GM23338 (cell line): ENCODE data around the gene CLSTN1. TPM values are rescaled to one million over a fixed set of nuclear protein-coding genes. Genes with fewer than 3 reads are reported as not detected.

Experiments
- ATAC-seq: fragments of 200-7000 bp; cut with Tn5 transposase; 3 replicates; pipeline ENCODE4 v1.9.1; 2020
- DNase-seq: peaks from one replicate; pipeline ENCODE4 v3.0.0-alpha.2; 2015; ENCODE audit warnings: low spot score
- H2AFZ ChIP-seq: fragments of 200-600 bp; sonication (generic); 2 replicates; pipeline ENCODE4 v1.8.0; 2016; ENCODE audit warnings: antibody characterized with exemption, mild to moderate bottlenecking, moderate library complexity
- H3F3A ChIP-seq: fragments of 200-600 bp; sonication (generic); replicated peaks from 2 replicates; pipeline ENCODE4 v1.8.0; 2017; ENCODE audit warnings: antibody characterized with exemption, mixed run types, low read depth
- H3K27ac ChIP-seq: fragments of 200-600 bp; sonication (generic); 2 replicates; pipeline ENCODE4 v1.6.1; 2016; ENCODE audit warnings: low read depth
- H3K27me3 ChIP-seq: fragments of 200-600 bp; sonication (generic); 2 replicates; pipeline ENCODE4 v1.8.0; 2016; ENCODE audit warnings: mild to moderate bottlenecking, mixed run types, moderate library complexity; ENCODE audit not compliant: insufficient read depth
- H3K36me3 ChIP-seq: fragments of 200-600 bp; sonication (generic); 2 replicates; pipeline ENCODE4 v1.8.0; 2016; ENCODE audit warnings: mild to moderate bottlenecking; ENCODE audit not compliant: insufficient read depth
- H3K4me1 ChIP-seq: fragments of 200-600 bp; sonication (generic); 2 replicates; pipeline ENCODE4 v1.8.0; 2016; ENCODE audit warnings: mild to moderate bottlenecking, moderate library complexity; ENCODE audit not compliant: insufficient read depth
- H3K4me2 ChIP-seq: fragments of 200-600 bp; sonication (generic); 2 replicates; pipeline ENCODE4 v1.7.1; 2017; ENCODE audit warnings: mixed run types
- H3K4me3 ChIP-seq: fragments of 200-600 bp; sonication (generic); 2 replicates; pipeline ENCODE4 v1.6.1; 2016; ENCODE audit warnings: mixed run types
- H3K79me2 ChIP-seq: fragments of 200-600 bp; sonication (generic); replicated peaks from 2 replicates; pipeline ENCODE4 v1.8.0; 2017; ENCODE audit warnings: mild to moderate bottlenecking; ENCODE audit not compliant: insufficient read depth
- H3K9me2 ChIP-seq: fragments of 200-600 bp; sonication (generic); 2 replicates; pipeline ENCODE4 v1.8.0; 2017; ENCODE audit not compliant: insufficient read depth
- H4K20me1 ChIP-seq: fragments of 200-600 bp; sonication (generic); replicated peaks from 2 replicates; pipeline ENCODE4 v1.8.0; 2017; ENCODE audit warnings: mild to moderate bottlenecking; ENCODE audit not compliant: insufficient read depth
- H3K27ac Mint-ChIP-seq: 2 replicates; pipeline ENCODE4 v1.8.0; 2020; ENCODE audit warnings: inconsistent platforms, mild to moderate bottlenecking, moderate library complexity, mixed read lengths
- H3K27me3 Mint-ChIP-seq: 3 replicates; pipeline ENCODE4 v1.8.0; 2022; ENCODE audit warnings: low read depth, mild to moderate bottlenecking, moderate library complexity, mixed read lengths, inconsistent platforms; ENCODE audit not compliant: insufficient read depth, poor library complexity
- H3K36me3 Mint-ChIP-seq: 3 replicates; pipeline ENCODE4 v1.8.0; 2021; ENCODE audit warnings: low read depth, mild to moderate bottlenecking, inconsistent platforms, moderate library complexity, mixed read lengths
- H3K4me1 Mint-ChIP-seq: 3 replicates; pipeline ENCODE4 v1.8.0; 2020; ENCODE audit warnings: mild to moderate bottlenecking, inconsistent platforms, mixed read lengths
- H3K4me3 Mint-ChIP-seq: 3 replicates; pipeline ENCODE4 v1.8.0; 2021; ENCODE audit warnings: moderate library complexity, mild to moderate bottlenecking, inconsistent platforms, mixed read lengths
- H3K9me3 Mint-ChIP-seq: 3 replicates; pipeline ENCODE4 v1.8.0; 2020; ENCODE audit warnings: moderate library complexity, mild to moderate bottlenecking, inconsistent platforms, mixed read lengths
- ZNF462 ChIP-seq: fragments of 250-450 bp; sonication (Bioruptor Pico); IDR thresholded peaks from 2 replicates; pipeline ENCODE4 v1.5.0; 2020; ENCODE audit warnings: mild to moderate bottlenecking, moderate library complexity
- polyA plus RNA-seq: library from polyadenylated mRNA; unstranded; fragments of >200 nt; fragmentation: Nextera tagmentation; extraction: Ambion mirVana; gene quantifications from 2 replicates; pipeline ENCODE4 v1.2.1, GENCODE V29; 2016
- total RNA-seq: library from RNA; depleted of rRNA; stranded (reverse); fragments of >200 nt; shearing (Covaris generic); gene quantifications from 2 replicates; pipeline ENCODE4 v1.2.3, GENCODE V29; 2014
- TF ChIP-seq, protein P1 (sequence below), 2 experiments: fragments of 200-600 bp in 1 of 2; sonication (generic) in 1 of 2; conservative IDR thresholded peaks; 2 replicates each; pipeline versions ENCODE4 v1.5.1 to v1.6.1; 2016 to 2017; ENCODE audit warnings: antibody characterized with exemption in 2 of 2, low read depth in 2 of 2, mild to moderate bottlenecking in 2 of 2, moderate library complexity in 1 of 2

The CLSTN1 gene
- total and polyA plus RNA-seq, 2 experiments from 2014 or later = 38.5 to 66.2 TPM

GRCh38 chr1:9689971-9690381, 133.8 kb downstream of the CLSTN1 start:
- H3K4me1 Mint-ChIP-seq = peaks cover 29% of the 10 kb centered on the region
- DNase-seq (peak; percentile 80), ATAC-seq (peak; percentile 24)
- Histone ChIP-seq H2AFZ (peak overlapping the region; percentile 90), H3F3A (peaks cover 28% of the 10 kb centered on the region; the same call in 1 of the 2 replicates), H3K36me3 (no peaks in the 10 kb centered on the region; the same call in 1 of the 2 replicates), H3K4me1 (peaks cover 34% of the 10 kb centered on the region), H3K4me3 (peak overlapping the region; percentile 86), H3K27ac (peak overlapping the region; percentile 51; the same call in 1 of the 2 replicates), H3K79me2 (no peaks in the 10 kb centered on the region), H3K27me3 (peaks cover 30% of the 10 kb centered on the region), H3K4me2 (peak overlapping the region; percentile 100), H3K9me2 (no peaks in the 10 kb centered on the region), H4K20me1 (no peaks in the 10 kb centered on the region; the same call in 1 of the 2 replicates)
- no peak for TF ChIP-seq ZNF462 (CRISPR knock-in tag)
- TF ChIP-seq, protein P1, sequence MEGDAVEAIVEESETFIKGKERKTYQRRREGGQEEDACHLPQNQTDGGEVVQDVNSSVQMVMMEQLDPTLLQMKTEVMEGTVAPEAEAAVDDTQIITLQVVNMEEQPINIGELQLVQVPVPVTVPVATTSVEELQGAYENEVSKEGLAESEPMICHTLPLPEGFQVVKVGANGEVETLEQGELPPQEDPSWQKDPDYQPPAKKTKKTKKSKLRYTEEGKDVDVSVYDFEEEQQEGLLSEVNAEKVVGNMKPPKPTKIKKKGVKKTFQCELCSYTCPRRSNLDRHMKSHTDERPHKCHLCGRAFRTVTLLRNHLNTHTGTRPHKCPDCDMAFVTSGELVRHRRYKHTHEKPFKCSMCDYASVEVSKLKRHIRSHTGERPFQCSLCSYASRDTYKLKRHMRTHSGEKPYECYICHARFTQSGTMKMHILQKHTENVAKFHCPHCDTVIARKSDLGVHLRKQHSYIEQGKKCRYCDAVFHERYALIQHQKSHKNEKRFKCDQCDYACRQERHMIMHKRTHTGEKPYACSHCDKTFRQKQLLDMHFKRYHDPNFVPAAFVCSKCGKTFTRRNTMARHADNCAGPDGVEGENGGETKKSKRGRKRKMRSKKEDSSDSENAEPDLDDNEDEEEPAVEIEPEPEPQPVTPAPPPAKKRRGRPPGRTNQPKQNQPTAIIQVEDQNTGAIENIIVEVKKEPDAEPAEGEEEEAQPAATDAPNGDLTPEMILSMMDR (conservative IDR thresholded peaks at IDR 0.05; ENCODE audit: low read depth in 2 of 2) = 0 out of 4 replicates have a peak, but pooled peaks of 1 of the 2 experiments have one; percentile 9
- H3K9me3 Mint-ChIP-seq = no peaks in the 10 kb centered on the region; the same call in 2 of the 3 replicates
- H3K27ac Mint-ChIP-seq = no peak overlapping the region
- H3K36me3 Mint-ChIP-seq = no peaks in the 10 kb centered on the region; the same call in 2 of the 3 replicates
- H3K27me3 Mint-ChIP-seq = peaks cover 29% of the 10 kb centered on the region
- H3K4me3 Mint-ChIP-seq = peak overlapping the region; percentile 83
